ENCODE measurements around the gene RHBDF2. TPM values are rescaled to one million over a fixed set of nuclear protein-coding genes. Genes with fewer than 3 reads are reported as not detected.

RHBDF2 gene
- total RNA-seq, 1 experiment from 2014 or later: 22.6 TPM

GRCh38 chr17:76479515-76480060 lies 21.6 kb downstream of the RHBDF2 start:
- no peak for DNase-seq (ENCODE audit: low read depth)

- no peak for DNase-seq (ENCODE audit: low read depth)
Observed at GRCh38 chr17:76478730-76479514, 22.3 kb downstream of the RHBDF2 start.

GRCh38 chr17:76478097-76478496 lies 23.1 kb downstream of the RHBDF2 start:
- DNase-seq (ENCODE audit: low read depth): no peak

- DNase-seq (ENCODE audit: low read depth): no peak
Observed at GRCh38 chr17:76477576-76477975, 23.6 kb downstream of the RHBDF2 start.

GRCh38 chr17:76476736-76477135 lies 24.5 kb downstream of the RHBDF2 start:
- DNase-seq (ENCODE audit: low read depth): no peak

GRCh38 chr17:76475302-76475701 lies 25.9 kb downstream of the RHBDF2 start:
- no peak for DNase-seq (ENCODE audit: low read depth)

GRCh38 chr17:76474894-76475293 lies 26.3 kb downstream of the RHBDF2 start:
- no peak for DNase-seq (ENCODE audit: low read depth)

- DNase-seq (ENCODE audit: low read depth): no peak
Observed at GRCh38 chr17:76474238-76474637, 27.0 kb downstream of the RHBDF2 start.

GRCh38 chr17:76473541-76473985 lies 27.7 kb downstream of the RHBDF2 start:
- no peak for DNase-seq (ENCODE audit: low read depth)

- DNase-seq (ENCODE audit: low read depth): no peak
Observed at GRCh38 chr17:76472726-76473125, 28.5 kb downstream of the RHBDF2 start.

GRCh38 chr17:76472258-76472645 lies 29.0 kb downstream of the RHBDF2 start:
- no peak for DNase-seq (ENCODE audit: low read depth)

GRCh38 chr17:76471498-76472257 lies 29.5 kb downstream of the RHBDF2 start:
- DNase-seq (ENCODE audit: low read depth): no peak

- DNase-seq (ENCODE audit: low read depth): no peak
Observed at GRCh38 chr17:76469991-76470739, 31.1 kb downstream of the RHBDF2 start.

GRCh38 chr17:76469076-76469990 lies 31.9 kb downstream of the RHBDF2 start:
- DNase-seq (ENCODE audit: low read depth): no peak

- no peak for DNase-seq (ENCODE audit: low read depth)
Observed at GRCh38 chr17:76468634-76469010, 32.6 kb downstream of the RHBDF2 start.

GRCh38 chr17:76467809-76468633 lies 33.2 kb downstream of the RHBDF2 start:
- DNase-seq (ENCODE audit: low read depth): no peak

GRCh38 chr17:76467366-76467765 lies 33.9 kb downstream of the RHBDF2 start, which contains the start of gene AANAT:
Gene AANAT, plus strand, starts transcription at chr17:76467603. Its CDS starts 1,144 bp downstream, at chr17:76468747.
- no peak for DNase-seq (ENCODE audit: low read depth)

- no peak for DNase-seq (ENCODE audit: low read depth)
Observed at GRCh38 chr17:76466775-76467130, 34.5 kb downstream of the RHBDF2 start.

GRCh38 chr17:76462556-76463290 lies 38.5 kb downstream of the RHBDF2 start:
- DNase-seq (ENCODE audit: low read depth): no peak

Data from RPMI7951 (cell line).